GM23248 (cell line): ENCODE results near the gene JSRP1. TPM values are rescaled to one million over a fixed set of nuclear protein-coding genes. Genes with fewer than 3 reads are reported as not detected.

ENCODE experiments used
- DNase-seq: peaks from one replicate; pipeline ENCODE4 v3.0.0-alpha.2; 2015
- H2AFZ ChIP-seq: fragments of 200-600 bp; sonication (generic); 2 replicates; pipeline ENCODE4 v1.6.1; 2016; ENCODE audit warnings: antibody characterized with exemption
- H3F3A ChIP-seq: fragments of 200-600 bp; sonication (generic); 2 replicates; pipeline ENCODE4 v1.6.1; 2016; ENCODE audit warnings: mild to moderate bottlenecking, antibody characterized with exemption, mixed run types; ENCODE audit not compliant: insufficient read depth
- H3K27ac ChIP-seq: fragments of 200-600 bp; sonication (generic); 2 replicates; pipeline ENCODE4 v1.5.1; 2016; ENCODE audit warnings: mild to moderate bottlenecking
- H3K27me3 ChIP-seq: fragments of 200-600 bp; sonication (generic); replicated peaks from 2 replicates; pipeline ENCODE4 v1.6.1; 2016; ENCODE audit warnings: mild to moderate bottlenecking; ENCODE audit not compliant: insufficient read depth
- H3K36me3 ChIP-seq: fragments of 200-600 bp; sonication (generic); 2 replicates; pipeline ENCODE4 v1.6.1; 2016; ENCODE audit warnings: low read depth, mild to moderate bottlenecking
- H3K4me1 ChIP-seq: fragments of 200-600 bp; sonication (generic); 2 replicates; pipeline ENCODE4 v1.6.1; 2016; ENCODE audit warnings: mild to moderate bottlenecking; ENCODE audit not compliant: insufficient read depth
- H3K4me2 ChIP-seq: fragments of 200-600 bp; sonication (generic); one replicate; pipeline ENCODE4 v1.6.1; 2016; ENCODE audit warnings: mild to moderate bottlenecking; ENCODE audit not compliant: unreplicated experiment
- H3K4me3 ChIP-seq: fragments of 200-600 bp; sonication (generic); 2 replicates; pipeline ENCODE4 v1.5.1; 2016; ENCODE audit warnings: mild to moderate bottlenecking
- H3K79me2 ChIP-seq: fragments of 200-600 bp; sonication (generic); 2 replicates; pipeline ENCODE4 v1.6.1; 2016; ENCODE audit warnings: mild to moderate bottlenecking; ENCODE audit not compliant: insufficient read depth
- H3K9ac ChIP-seq: fragments of 200-600 bp; sonication (generic); 2 replicates; pipeline ENCODE4 v1.6.1; 2016; ENCODE audit warnings: mild to moderate bottlenecking
- H3K9me2 ChIP-seq: fragments of 200-600 bp; sonication (generic); 2 replicates; pipeline ENCODE4 v1.6.1; 2016; ENCODE audit warnings: mixed run types, mild to moderate bottlenecking, moderate library complexity; ENCODE audit not compliant: insufficient read depth
- H3K9me3 ChIP-seq: fragments of 200-600 bp; sonication (generic); one replicate; pipeline ENCODE4 v1.6.1; 2017; ENCODE audit warnings: low read depth
- H4K20me1 ChIP-seq: fragments of 200-600 bp; sonication (generic); 2 replicates; pipeline ENCODE4 v1.6.0; 2016; ENCODE audit not compliant: insufficient read depth
- EZH2 ChIP-seq: fragments of 200-600 bp; sonication (generic); IDR thresholded peaks from 2 replicates; pipeline ENCODE4 v1.6.1; 2018; ENCODE audit warnings: antibody characterized with exemption, mild to moderate bottlenecking; ENCODE audit not compliant: insufficient read depth, poor library complexity, severe bottlenecking
- EZH2phosphoT487 ChIP-seq: fragments of 200-600 bp; sonication (generic); IDR thresholded peaks from 2 replicates; pipeline ENCODE4 v1.6.1; 2018; ENCODE audit warnings: antibody characterized with exemption, moderate library complexity, mild to moderate bottlenecking, low read depth; ENCODE audit not compliant: insufficient read depth
- WGBS, 2 experiments: methylation state at CpG; one replicate each; pipeline ENCODE4 v1.1.6; 2015 to 2017; ENCODE audit warnings: low lambda C conversion rate in 2 of 2, low coverage in 1 of 2; ENCODE audit errors: missing lambda C conversion rate in 2 of 2; 5-methylcytosine and 5-hydroxymethylcytosine counted together
- in situ Hi-C: fragments of 300-500 bp; cut with MboI; formaldehyde crosslinking; loops from 2 replicates; pipeline ENCODE4 v1.15.0; 2020
- polyA plus RNA-seq: library from polyadenylated mRNA; unstranded; fragments of >200 nt; fragmentation: Nextera tagmentation; extraction: Ambion mirVana; gene quantifications from 2 replicates; pipeline ENCODE4 v1.2.1, GENCODE V29; 2016
- total RNA-seq: library from RNA; depleted of rRNA; stranded (reverse); fragments of >200 nt; shearing (Covaris generic); gene quantifications from 2 replicates; pipeline ENCODE4 v1.2.3, GENCODE V29; 2014

The JSRP1 gene
- total and polyA plus RNA-seq, 2 experiments from 2014 or later, result not detected

DNA sequence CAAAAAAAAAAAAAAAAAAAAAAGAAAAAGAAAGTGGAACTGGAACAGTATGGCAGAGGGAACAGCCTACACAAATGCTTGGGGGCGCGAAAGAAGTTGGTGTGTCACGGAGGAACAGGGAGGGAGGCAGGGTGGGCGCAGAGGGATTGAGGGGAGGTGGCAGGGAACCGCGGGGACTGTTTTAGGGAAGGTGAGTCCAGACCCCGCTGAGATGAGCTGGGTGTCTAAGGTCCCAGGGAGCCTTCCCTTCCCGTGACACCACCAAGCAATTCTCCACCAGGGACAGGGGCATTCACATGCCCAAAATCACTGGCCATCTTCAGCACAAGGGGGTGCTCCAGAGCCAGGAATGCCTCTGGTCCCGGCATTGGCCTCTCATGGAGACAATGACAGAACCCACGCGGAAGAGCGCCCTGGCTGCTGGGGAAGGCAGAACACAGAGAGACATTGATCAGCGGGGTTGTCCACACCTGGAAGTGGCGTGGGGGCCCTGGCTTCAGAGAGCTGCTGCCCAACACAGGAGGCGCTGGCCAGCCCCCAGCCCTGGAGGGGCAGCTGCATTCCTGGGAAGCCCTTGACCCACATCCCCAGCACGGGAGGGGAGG lies 18.8 kb upstream of the JSRP1 start:
- H3K79me2 ChIP-seq, result peaks cover 55% of the 10 kb centered on the region
- H3K9ac ChIP-seq, result no peak overlapping the region
- H2AFZ ChIP-seq, result no peak overlapping the region
- H3K27me3 ChIP-seq, result no peaks in the 10 kb centered on the region
- H3K4me1 ChIP-seq, result peaks cover 12% of the 10 kb centered on the region
- TF ChIP-seq EZH2, result no peak
- no peak for TF ChIP-seq EZH2phosphoT487
- H3K4me3 ChIP-seq, result no peak overlapping the region
- peaks cover 6% of the 10 kb centered on the region for H3F3A ChIP-seq
- peak; percentile 84 for DNase-seq
- in situ Hi-C loops, result no loop called here
- H4K20me1 ChIP-seq, result peaks cover 15% of the 10 kb centered on the region
- WGBS, 2 experiments, result 58 to 70% methylated on average over 11 to 16 of the region's 16 CpGs
- H3K4me2 ChIP-seq, result no peak overlapping the region
- H3K36me3 ChIP-seq, result no peaks in the 10 kb centered on the region; the same call in 1 of the 2 replicates
- no peaks in the 10 kb centered on the region for H3K9me3 ChIP-seq
- H3K9me2 ChIP-seq, result no peaks in the 10 kb centered on the region
- H3K27ac ChIP-seq, result peak overlapping the region; percentile 7; the same call in 1 of the 2 replicates

DNA sequence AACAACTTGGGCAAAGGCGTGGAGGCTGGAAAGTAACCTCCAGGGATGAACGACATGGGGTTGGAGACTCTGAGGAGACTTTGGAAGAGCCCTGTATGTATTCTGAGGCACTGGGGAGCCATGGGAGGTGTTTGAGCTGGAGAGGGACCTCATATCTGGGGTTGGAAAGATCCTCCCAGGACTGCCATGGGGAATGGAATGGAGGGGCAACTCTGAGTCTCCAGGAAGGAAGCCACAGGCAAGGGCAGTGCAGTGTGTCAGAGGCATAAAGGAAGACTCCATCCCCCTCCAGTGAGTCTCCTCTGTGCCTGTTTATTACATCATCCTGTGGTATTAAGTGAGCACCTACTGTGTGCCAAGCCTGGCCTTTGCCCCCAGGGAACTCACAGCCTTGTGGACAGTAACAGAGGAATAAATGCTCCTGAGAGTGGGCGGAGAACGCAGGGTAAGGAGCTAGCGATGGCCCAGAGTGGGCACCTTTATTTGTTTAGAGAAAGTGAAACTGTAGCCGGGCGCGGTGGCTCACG lies 18.0 kb upstream of the JSRP1 start:
- peaks cover 6% of the 10 kb centered on the region for H3F3A ChIP-seq
- H3K4me2 ChIP-seq, result no peak overlapping the region
- 70 to 72% methylated on average over 8 to 9 of the region's 9 CpGs for WGBS, 2 experiments
- no peaks in the 10 kb centered on the region for H3K27me3 ChIP-seq
- peaks cover 15% of the 10 kb centered on the region for H4K20me1 ChIP-seq
- no peaks in the 10 kb centered on the region for H3K9me2 ChIP-seq
- peaks cover 62% of the 10 kb centered on the region for H3K79me2 ChIP-seq
- no peaks in the 10 kb centered on the region; the same call in 1 of the 2 replicates for H3K36me3 ChIP-seq
- DNase-seq, result peak; percentile 51
- in situ Hi-C loops, result no loop called here
- H3K27ac ChIP-seq, result peak overlapping the region; percentile 49
- H3K9me3 ChIP-seq, result no peaks in the 10 kb centered on the region
- H2AFZ ChIP-seq, result no peak overlapping the region
- H3K9ac ChIP-seq, result peak overlapping the region; percentile 60
- TF ChIP-seq EZH2phosphoT487 (no peak), EZH2 (no peak)
- peak overlapping the region; percentile 92 for H3K4me3 ChIP-seq
- H3K4me1 ChIP-seq, result peaks cover 12% of the 10 kb centered on the region

DNA sequence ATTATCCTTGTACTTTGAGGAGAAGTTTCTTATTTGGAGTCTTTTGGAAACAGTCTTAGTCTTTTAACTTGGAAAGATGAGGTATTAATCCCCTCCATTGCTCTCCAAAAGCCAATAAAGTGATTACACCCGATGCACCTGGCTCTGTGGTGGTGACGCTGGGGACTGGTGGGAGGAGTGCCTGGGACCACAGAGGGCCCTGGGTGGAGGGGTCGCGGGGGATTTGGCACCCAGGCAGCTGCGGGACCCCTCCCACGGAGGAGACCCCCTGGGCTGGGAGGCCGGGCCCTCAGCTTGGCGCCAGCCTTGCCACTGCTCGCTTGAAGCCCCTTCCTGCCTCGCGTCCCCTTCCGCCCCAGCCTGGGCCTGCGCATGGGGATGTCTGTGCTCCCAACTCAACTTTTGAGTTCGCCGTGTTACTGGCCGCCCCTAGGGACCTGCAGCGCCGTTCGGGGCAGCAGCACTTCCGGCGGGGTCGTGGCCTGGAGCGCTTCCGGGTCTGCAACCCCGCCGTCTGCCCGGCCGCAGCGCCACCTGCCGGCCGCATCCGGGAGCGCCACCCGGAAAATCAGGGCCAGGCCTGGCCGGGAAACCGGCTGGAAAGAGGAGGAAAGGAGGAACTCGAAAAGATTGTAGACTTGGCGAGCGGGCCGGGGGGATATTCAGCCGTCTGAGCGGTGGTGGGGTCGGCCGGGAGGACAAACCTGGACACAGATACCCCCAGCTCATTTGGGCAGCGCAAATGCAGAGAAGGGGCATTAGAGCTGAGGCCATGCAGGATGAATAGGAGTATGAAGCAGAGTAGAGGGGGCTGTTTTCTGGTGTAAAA lies 17.4 kb upstream of the JSRP1 start:
- Histone ChIP-seq H3K9me2 (no peaks in the 10 kb centered on the region), H3K9ac (peak overlapping the region; percentile 60), H3K4me3 (peak overlapping the region; percentile 92), H3K27me3 (no peaks in the 10 kb centered on the region), H3K4me1 (peaks cover 13% of the 10 kb centered on the region), H2AFZ (no peak overlapping the region), H3K79me2 (peaks cover 66% of the 10 kb centered on the region), H3K27ac (peak overlapping the region; percentile 49), H3F3A (peaks cover 6% of the 10 kb centered on the region), H3K4me2 (peak overlapping the region; percentile 91), H3K9me3 (no peaks in the 10 kb centered on the region), H3K36me3 (no peaks in the 10 kb centered on the region; the same call in 1 of the 2 replicates), H4K20me1 (peaks cover 15% of the 10 kb centered on the region)
- 9 to 19% methylated on average over 32 to 45 of the region's 45 CpGs for whole genome bisulfite sequencing, 2 experiments
- peak; percentile 77 for DNase-seq
- TF ChIP-seq EZH2phosphoT487, result no peak
- TF ChIP-seq EZH2, result no peak
- in situ Hi-C loops, result no loop called here

DNA sequence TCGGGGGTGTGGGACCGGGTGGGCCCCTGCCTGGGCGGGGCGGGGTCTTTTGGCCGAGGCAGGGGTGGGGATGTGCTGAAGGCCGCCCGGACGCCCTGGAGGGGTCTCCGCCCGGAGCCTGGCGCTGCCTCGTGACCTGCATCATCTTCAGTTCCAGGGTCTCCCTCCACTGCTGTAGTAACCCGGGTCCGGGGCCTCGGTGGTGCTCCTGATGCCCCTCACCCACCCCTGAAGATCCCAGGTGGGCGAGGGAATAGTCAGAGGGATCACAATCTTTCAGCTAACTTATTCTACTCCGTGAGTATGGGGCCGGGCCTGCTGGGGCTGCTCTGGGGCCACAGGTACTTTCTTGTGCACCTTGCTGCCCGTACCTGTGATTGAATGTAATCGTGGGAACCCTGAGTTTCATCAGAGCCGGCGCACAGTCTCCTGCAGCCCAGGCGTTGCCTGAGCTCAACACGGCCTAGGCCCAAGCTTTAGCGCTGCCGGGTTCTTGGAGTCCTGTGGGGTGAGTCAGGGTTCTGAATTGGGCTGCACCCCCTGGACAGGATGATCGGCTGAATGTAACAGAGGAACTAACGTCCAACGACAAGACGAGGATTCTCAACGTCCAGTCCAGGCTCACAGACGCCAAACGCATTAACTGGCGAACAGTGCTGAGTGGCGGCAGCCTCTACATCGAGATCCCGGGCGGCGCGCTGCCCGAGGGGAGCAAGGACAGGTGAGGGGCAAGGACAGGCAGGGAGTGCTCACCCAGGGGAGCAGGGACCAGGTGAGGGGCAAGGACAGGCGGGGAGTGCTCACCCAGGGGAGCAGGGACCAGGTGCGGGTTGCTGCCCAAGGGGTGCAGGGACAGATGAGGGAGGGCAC lies 15.3 kb upstream of the JSRP1 start:
- Histone ChIP-seq H3K9ac (peak overlapping the region; percentile 99), H3K27ac (peak overlapping the region; percentile 95), H3K27me3 (no peaks in the 10 kb centered on the region), H3F3A (peaks cover 6% of the 10 kb centered on the region), H3K36me3 (no peaks in the 10 kb centered on the region; the same call in 1 of the 2 replicates), H3K79me2 (peaks cover 78% of the 10 kb centered on the region), H3K4me3 (peak overlapping the region; percentile 92), H2AFZ (no peak overlapping the region), H3K9me2 (no peaks in the 10 kb centered on the region), H3K9me3 (no peaks in the 10 kb centered on the region), H4K20me1 (peaks cover 15% of the 10 kb centered on the region), H3K4me2 (peak overlapping the region; percentile 91), H3K4me1 (peaks cover 22% of the 10 kb centered on the region)
- 20 to 22% methylated on average over 40 to 43 of the region's 43 CpGs for WGBS, 2 experiments
- DNase-seq, result peak; percentile 89
- in situ Hi-C loops, result no loop called here
- TF ChIP-seq EZH2, result no peak
- no peak for TF ChIP-seq EZH2phosphoT487
